Breast epithelium (tissue), 4 donors: Measurements from ENCODE around the gene PRSS2. TPM values are rescaled to one million over a fixed set of nuclear protein-coding genes. Genes with fewer than 3 reads are reported as not detected.

ENCODE experiments used
- DNase-seq, 2 donors: peaks; one replicate each; pipeline ENCODE4 v3.0.0-alpha.2; 2019; ENCODE audit warnings: low spot score in 2 of 2
- H3K27ac ChIP-seq, 2 donors: fragments of 200-600 bp; sonication (generic) in 1 of 2; one replicate each; pipeline ENCODE4 v1.5.1; 2016 to 2019; ENCODE audit warnings: mild to moderate bottlenecking in 1 of 2
- H3K27me3 ChIP-seq, 2 donors: fragments of 200-600 bp; sonication (generic) in 1 of 2; one replicate each; pipeline versions ENCODE4 v1.5.1 to v1.6.0; 2017 to 2019; ENCODE audit warnings: control low read depth in 1 of 2, mild to moderate bottlenecking in 1 of 2
- H3K36me3 ChIP-seq: fragments of 200-600 bp; one replicate; pipeline ENCODE4 v1.5.1; 2019
- H3K4me1 ChIP-seq, 2 donors: fragments of 200-600 bp; sonication (generic); one replicate each; pipeline ENCODE4 v1.5.1; 2016 to 2019; ENCODE audit warnings: control low read depth in 1 of 2
- H3K4me3 ChIP-seq, 3 donors: fragments of 200-600 bp; sonication (generic); 1 replicate in 2 of 3; 2 replicates in 1 of 3; pipeline ENCODE4 v1.5.1; 2016 to 2019; ENCODE audit warnings: mild to moderate bottlenecking in 3 of 3, moderate library complexity in 2 of 3
- H3K9me3 ChIP-seq, 2 donors: fragments of 200-600 bp; sonication (generic) in 1 of 2; one replicate each; pipeline ENCODE4 v1.5.1; 2016 to 2019; ENCODE audit warnings: control low read depth in 1 of 2
- POLR2A ChIP-seq: fragments of 450-650 bp; IDR thresholded peaks from one replicate; pipeline ENCODE4 v1.6.1; 2016; ENCODE audit warnings: antibody characterized with exemption, mild to moderate bottlenecking, moderate library complexity
- POLR2AphosphoS5 ChIP-seq, 3 donors: sonication (generic); formaldehyde crosslinking; IDR thresholded peaks; one replicate each; pipeline ENCODE4 v1.6.1; 2017; ENCODE audit warnings: antibody characterized with exemption in 3 of 3
- intact Hi-C: fragments of 100-400 bp; cut with DNase I; formaldehyde crosslinking; loops from one replicate; pipeline ENCODE4 v1.15.1; 2023; ENCODE audit warnings: low total_unique reads
- total RNA-seq, 3 donors: library from RNA; depleted of rRNA; stranded (reverse); fragments of >200 nt; gene quantifications; one replicate each; pipeline ENCODE4 v1.1.0, GENCODE V29; 2016
- TF ChIP-seq, protein P1 (sequence below), 3 donors: fragments of 450-650 bp; IDR thresholded peaks; one replicate each; pipeline ENCODE4 v1.5.1; 2016 to 2017; ENCODE audit warnings: antibody characterized with exemption in 3 of 3, mild to moderate bottlenecking in 3 of 3, moderate library complexity in 3 of 3

PRSS2 gene
- total RNA-seq, 3 donors from 2014 or later: not detected

DNA sequence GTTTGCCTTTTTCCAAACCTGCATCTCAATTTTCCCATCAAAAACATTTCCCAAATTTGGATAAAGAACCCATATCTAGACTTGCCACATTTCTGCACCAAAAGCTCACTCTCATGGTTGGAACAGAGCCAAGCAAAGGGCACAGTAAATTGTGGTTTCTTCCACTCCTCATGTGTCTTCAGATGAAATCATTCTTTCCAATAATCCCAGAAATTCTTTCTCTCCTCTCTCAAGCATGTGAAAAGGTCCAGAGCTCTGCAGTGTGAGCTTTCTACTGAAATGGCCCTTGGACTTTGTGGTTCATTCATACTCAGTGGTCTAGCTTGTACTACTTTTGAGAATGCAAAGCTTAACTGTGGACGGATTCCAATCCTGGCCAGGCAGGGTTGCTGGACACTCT, 19.8 kb downstream of the PRSS2 start:
- Histone ChIP-seq H3K4me3 (no peak overlapping the region), H3K4me1 (no peaks in the 10 kb centered on the region), H3K27me3 (peaks cover 0 to 7% of the 10 kb centered on the region in 2 donors), H3K27ac (no peak overlapping the region), H3K36me3 (no peaks in the 10 kb centered on the region), H3K9me3 (no peaks in the 10 kb centered on the region)
- no peak for DNase-seq
- intact Hi-C loops: no loop called here
- TF ChIP-seq POLR2A (no peak), POLR2AphosphoS5 (IDR thresholded peaks at IDR 0.05) (no peak)
- TF ChIP-seq, protein P1, sequence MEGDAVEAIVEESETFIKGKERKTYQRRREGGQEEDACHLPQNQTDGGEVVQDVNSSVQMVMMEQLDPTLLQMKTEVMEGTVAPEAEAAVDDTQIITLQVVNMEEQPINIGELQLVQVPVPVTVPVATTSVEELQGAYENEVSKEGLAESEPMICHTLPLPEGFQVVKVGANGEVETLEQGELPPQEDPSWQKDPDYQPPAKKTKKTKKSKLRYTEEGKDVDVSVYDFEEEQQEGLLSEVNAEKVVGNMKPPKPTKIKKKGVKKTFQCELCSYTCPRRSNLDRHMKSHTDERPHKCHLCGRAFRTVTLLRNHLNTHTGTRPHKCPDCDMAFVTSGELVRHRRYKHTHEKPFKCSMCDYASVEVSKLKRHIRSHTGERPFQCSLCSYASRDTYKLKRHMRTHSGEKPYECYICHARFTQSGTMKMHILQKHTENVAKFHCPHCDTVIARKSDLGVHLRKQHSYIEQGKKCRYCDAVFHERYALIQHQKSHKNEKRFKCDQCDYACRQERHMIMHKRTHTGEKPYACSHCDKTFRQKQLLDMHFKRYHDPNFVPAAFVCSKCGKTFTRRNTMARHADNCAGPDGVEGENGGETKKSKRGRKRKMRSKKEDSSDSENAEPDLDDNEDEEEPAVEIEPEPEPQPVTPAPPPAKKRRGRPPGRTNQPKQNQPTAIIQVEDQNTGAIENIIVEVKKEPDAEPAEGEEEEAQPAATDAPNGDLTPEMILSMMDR (IDR thresholded peaks at IDR 0.05): no peak

DNA sequence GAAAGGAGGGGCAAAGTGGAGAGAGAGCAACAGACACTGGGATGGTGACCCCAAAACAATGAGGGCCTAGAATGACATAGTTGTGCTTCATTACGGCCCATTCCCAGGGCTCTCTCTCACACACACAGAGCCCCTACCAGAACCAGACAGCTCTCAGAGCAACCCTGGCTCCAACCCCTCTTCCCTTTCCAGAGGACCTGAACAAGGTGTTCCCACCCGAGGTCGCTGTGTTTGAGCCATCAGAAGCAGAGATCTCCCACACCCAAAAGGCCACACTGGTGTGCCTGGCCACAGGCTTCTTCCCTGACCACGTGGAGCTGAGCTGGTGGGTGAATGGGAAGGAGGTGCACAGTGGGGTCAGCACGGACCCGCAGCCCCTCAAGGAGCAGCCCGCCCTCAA, 20.7 kb downstream of the PRSS2 start:
- TF ChIP-seq POLR2AphosphoS5 (IDR thresholded peaks at IDR 0.05): no peak
- TF ChIP-seq POLR2A: no peak
- TF ChIP-seq, protein P1 (IDR thresholded peaks at IDR 0.05): no peak
- no peak for DNase-seq
- Histone ChIP-seq H3K27me3 (peaks cover 0 to 16% of the 10 kb centered on the region in 2 donors), H3K27ac (no peak overlapping the region), H3K9me3 (no peaks in the 10 kb centered on the region), H3K4me3 (no peak overlapping the region), H3K4me1 (no peaks in the 10 kb centered on the region), H3K36me3 (no peaks in the 10 kb centered on the region)
- intact Hi-C loops: no loop called here

- intact Hi-C loops: no loop called here
- Histone ChIP-seq H3K4me1 (peaks cover 0 to 1% of the 10 kb centered on the region in 2 donors), H3K36me3 (no peaks in the 10 kb centered on the region), H3K27me3 (peaks cover under 1 to 22% of the 10 kb centered on the region in 2 donors), H3K27ac (no peak overlapping the region), H3K4me3 (no peak overlapping the region), H3K9me3 (no peaks in the 10 kb centered on the region)
- no peak for DNase-seq
- TF ChIP-seq POLR2AphosphoS5 (IDR thresholded peaks at IDR 0.05): no peak
These were observed 21.4 kb downstream of the PRSS2 start for GRCh38 chr7:142792129-142792528.

GRCh38 chr7:142792593-142792992, 21.8 kb downstream of the PRSS2 start:
- no peak for DNase-seq
- H3K36me3 ChIP-seq: no peaks in the 10 kb centered on the region
- no peaks in the 10 kb centered on the region for H3K9me3 ChIP-seq
- H3K4me3 ChIP-seq: no peak overlapping the region
- TF ChIP-seq POLR2AphosphoS5 (IDR thresholded peaks at IDR 0.05): no peak
- no peak for TF ChIP-seq POLR2A
- TF ChIP-seq, protein P1 (IDR thresholded peaks at IDR 0.05): no peak
- intact Hi-C loops: no loop called here
- H3K27ac ChIP-seq: no peak overlapping the region
- peaks cover 0 to 6% of the 10 kb centered on the region in 2 donors for H3K4me1 ChIP-seq
- H3K27me3 ChIP-seq: peaks cover 2 to 27% of the 10 kb centered on the region in 2 donors

- H3K36me3 ChIP-seq: no peaks in the 10 kb centered on the region
- no peak overlapping the region for H3K4me3 ChIP-seq
- no peak overlapping the region for H3K27ac ChIP-seq
- H3K9me3 ChIP-seq: no peaks in the 10 kb centered on the region
- H3K4me1 ChIP-seq: peaks cover 0 to 7% of the 10 kb centered on the region in 2 donors
- H3K27me3 ChIP-seq: peaks cover 2 to 32% of the 10 kb centered on the region in 2 donors
- intact Hi-C loops: no loop called here
- no peak for DNase-seq
- no peak for TF ChIP-seq POLR2AphosphoS5 (IDR thresholded peaks at IDR 0.05)
- TF ChIP-seq, protein P1 (IDR thresholded peaks at IDR 0.05): no peak
- TF ChIP-seq POLR2A: no peak
These were observed 22.4 kb downstream of the PRSS2 start for GRCh38 chr7:142793156-142793555.
